Activated CD4-positive, alpha-beta T cell treated with anti-CD3 and anti-CD28 coated beads, Interleukin-2, amount 50 U/mL, for 1 hour (primary cell): Measurements from ENCODE around the gene ADARB1.

Source experiments
- DNase-seq: peaks from one replicate; pipeline ENCODE4 v3.0.0-alpha.2; 2020

Gene ADARB1

DNA sequence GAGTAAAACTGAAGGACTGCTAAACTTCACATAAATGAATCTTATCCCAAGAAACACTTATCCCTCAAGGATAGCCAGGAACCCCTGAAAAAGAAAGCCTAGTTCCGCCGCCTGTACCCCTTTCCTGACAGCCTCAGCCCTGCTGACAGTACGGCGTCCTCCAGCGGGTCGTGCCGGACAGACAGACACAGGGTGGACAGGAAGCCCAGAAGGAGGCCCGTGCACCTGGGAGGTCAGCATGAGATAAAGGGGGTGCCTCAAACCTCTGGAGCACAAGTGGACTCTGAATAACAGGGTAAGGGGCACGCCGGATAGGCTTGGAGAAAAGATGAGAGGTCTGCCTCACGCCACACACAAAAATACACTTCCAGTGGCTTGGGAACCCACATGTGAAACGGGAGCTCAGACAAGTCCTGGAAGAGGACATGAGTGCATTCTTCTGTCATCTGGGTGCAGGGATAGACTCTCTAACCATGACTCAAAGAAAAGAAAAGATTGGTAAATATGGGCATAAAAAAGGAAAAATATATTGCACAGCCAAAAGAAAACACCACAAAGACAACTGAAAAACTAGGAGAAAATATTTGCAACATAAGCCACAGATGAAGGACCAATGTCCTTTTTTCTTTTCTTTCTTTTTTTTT is 17.3 kb upstream of the ADARB1 start:
- DNase-seq: no peak

DNA sequence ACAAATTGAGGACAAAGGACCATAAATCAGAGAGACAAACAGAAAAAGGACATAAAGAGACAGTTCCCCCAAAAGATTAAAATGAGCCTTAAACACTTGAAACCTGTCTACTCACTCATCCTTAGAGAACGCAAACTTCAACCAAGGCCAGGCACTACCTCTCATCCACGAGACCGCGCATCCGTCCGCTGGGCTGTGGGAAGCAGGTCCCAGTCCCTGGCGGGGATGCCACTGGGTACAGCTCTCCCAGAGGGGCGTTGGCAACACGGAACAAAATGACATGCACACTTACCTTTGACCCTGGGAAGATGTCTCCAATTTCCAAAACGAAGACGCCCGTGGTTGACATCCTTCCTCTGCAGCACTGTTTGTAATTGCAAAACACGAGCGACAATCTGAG is 16.5 kb upstream of the ADARB1 start:
- no peak for DNase-seq

DNA sequence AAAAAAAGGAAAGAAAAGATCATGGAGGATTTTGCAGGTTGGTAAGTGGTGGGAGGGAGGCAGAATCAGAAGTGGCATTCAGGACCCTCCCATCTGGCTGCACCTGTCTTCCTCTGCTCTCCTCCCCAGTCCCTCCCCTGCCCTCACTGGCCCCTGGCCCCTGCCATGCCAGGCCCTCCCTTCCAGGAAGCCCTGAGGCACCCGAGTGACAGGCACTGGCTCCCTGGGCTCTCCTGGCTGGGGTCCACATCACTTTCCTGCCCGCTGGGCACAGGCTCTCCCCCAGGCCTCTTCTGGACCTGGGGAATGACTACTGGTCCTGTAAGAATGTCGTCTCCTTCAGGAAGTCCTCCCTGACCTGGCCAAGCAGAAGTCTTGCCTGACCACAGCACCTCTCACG is 15.3 kb upstream of the ADARB1 start:
- DNase-seq: no peak

DNA sequence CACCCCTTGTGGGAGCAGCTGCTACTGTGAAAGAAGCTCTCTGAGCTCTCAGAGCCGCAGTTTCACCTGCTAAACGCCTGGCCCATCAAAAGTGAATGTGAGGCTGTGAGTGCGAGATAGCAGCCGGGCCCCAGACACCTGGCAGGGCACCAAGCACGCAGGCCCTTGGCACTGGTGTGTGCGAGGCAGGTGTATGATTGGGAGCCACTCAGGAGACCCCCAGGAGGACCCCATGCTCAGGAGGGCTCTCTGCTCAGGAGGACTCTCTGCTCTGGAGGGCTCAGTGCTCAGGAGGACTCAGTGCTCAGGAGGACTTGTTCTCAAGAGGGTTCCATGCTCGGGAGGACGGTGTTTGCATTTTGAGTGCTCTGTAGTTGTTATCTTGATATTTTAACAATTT is 14.3 kb upstream of the ADARB1 start:
- DNase-seq: no peak

DNA sequence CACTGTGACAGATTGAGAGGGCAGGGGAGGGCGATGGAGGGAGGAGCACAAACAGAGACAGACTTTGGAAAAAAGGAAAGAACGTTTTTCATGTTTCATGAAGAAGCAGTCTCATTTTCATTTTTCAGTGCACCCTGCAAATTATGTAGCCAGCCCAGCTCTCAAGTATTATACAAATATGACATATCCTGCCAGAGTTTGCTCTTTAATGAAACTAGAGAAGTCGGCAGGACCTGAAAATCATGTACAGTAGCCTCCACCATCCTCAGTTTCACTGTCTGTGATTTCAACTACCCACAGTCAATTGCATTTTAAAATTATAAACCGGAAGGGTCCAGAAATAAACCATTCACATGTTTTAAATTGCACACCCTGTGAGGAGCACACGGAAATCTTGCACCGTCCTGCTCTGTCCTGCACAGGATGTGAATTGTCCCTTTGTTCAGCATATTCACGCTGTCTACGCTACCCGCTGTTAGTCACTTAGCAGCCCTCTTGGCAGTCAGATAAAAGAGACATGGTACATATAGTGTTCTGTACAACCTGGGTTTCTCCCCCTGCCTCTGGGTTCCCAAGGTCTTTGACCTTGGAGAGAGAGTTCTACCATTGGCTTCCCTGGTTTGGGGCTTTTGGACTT is 13.6 kb upstream of the ADARB1 start:
- no peak for DNase-seq

DNA sequence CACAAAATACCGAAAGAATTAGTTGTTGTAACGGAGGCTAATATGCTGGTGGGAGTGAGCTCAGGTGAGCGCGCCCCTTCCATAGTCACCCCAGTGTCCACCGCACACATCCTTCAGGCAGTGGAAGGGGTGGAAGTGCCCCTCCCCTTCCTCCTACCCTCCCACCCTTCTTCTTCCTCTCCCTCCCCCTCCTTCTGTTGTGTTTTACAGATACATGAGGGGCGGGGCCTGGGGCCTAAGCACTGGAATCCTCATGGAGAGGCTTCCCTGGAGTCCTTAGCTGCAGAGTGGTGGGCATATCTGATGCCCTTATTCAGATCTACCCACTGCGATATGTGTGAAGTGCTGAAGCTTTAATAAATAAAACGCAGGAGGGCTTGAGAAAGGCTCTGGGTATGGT is 10.3 kb upstream of the ADARB1 start:
- no peak for DNase-seq

DNA sequence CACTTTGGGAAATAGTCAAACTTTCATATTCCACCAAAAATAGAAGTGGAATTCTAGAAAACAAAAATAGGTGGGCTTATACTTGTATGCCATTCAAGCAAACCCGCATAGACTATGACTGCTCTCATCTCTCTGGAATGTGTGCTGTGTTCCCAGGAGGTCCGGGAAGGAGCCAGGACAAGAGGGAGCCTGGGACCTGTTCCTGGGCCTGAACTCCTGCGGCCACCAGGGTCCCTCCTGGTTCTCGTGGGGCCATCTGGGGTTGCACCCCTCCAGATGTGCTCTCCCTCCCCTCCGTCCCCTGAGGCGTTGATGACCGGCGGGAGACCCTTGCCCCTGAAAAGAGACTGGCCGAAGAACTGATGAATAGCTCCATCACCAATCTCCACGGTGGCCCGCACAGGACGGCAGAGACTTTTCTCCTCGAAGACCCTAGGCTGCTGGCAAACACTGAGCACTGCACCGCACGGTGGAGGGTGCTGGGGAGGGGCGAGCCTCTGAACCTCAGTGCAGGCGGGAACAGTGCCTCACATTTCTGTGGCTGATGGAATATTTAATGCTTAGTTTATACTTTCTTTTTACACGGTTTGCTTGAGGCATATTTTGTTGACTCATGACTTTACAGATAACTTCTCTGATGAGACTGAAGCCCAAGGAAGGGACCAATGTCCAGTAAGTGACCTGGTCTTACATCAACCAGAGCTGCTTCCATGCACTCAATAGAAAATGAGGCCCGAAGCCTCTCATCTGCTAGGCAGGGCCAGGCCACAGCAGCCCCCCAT is 9.6 kb upstream of the ADARB1 start:
- no peak for DNase-seq

DNA sequence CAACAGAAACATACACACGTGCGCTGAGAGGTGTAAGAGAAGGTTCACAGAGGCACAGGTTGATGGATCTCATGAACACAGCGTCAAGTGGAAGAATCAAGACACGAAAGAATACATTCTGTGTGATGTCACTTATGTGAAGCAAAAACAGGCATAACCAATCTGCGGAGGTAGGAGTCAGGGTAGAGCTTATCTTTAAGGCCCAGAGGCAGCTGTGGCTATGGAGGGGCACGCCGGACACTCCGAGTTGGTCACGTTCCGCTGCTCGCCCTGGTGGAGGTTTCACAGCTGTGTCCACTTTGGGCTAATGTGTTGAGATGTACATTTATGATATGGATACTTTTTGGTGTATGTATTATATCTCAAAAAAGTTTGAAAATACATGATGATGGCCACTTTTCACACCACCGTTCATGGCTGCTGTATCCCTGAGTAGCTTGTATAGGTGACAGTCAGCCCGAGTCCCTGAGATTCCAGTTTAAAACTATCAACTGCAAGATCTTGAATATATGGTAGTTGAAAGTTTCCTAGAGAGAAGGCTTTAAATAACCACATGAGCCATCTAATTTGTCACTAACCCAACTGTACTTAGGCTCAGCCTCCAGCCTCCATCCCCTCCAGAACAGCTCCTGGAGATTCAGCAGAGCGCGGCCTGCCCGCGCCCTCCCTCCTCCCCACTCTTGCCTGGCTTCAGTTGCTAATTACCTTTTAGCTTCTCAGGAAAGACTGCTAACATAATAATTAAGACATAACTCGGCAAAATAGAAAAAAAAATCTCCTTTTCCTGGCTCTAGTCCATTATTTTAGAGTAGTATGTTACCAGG is 6.7 kb upstream of the ADARB1 start:
- DNase-seq: no peak

DNA sequence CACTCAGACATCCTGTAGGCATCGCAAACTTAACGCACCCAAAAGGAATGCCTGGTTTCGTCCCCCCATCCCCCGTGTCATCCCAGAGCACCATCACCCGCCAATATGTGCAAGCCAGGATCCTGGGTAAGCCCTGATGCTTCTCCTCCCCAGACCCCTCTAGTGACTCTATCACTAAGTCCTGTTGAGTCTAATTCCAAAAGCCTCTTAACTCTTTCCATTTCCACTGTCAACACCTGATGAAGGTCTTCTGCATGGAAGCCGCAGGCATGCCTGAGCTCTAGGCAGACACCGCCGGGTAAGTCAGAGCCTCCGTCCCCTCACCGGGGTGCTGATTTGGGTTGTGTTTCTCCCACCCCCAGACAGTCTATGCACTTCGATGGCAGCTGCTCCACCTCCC is 5.3 kb upstream of the ADARB1 start:
- no peak for DNase-seq

DNA sequence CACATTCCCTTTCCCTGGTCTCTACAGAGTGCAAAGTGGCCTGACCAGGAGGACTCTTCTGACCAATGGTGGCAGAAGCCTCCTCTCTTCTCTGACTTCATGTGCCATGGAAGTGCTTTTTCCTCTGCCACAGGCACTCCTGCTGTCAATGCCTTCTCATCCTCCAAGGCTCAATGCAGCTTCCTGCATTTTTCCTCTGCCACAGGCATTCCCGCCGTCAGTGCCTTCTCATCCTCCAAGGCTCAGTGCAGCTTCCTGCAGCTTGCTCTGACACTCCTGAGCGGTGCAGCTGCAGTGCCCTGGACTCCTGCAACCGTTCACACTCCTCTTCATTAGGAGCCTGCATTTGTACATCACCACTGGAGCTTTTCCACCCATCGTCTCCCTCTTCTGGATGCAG is 4.7 kb upstream of the ADARB1 start:
- no peak for DNase-seq

DNA sequence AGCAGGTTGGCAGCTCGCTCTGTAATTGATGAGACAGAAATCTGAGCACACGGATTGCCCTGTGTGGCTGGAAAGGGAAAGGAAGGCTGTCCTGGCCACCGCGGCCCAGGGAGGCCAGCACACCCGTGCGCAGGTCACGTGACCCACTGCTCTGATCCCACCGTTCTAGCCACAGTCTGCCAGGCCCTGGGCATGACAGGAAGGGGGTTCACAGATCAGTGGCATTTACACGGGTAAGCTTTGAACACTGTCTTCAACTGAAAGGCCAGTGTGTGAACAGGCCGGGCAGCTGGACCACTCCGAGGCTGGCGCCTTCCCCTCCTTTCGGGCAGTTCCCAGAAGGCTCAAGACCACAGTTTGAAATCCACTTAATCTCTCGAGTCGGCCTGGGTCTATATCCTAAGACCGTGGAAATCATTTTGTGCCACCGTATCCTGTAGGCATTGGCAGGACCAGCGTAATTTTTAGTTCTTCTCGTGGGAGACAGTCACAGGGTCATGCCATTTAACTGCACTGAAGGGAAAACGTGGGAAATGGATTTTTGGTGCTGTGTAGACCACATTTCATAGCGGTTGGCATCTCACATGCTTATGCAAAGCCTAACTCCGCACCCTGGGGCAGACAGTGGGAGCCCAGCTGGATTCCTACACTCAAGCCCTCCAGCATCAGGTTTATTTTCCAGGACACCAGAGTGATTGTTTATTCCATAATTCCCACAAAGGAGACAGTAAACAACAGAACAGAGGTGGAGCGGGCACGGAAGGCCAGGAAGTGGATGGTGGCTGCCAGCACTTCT is 3.1 kb upstream of the ADARB1 start:
- DNase-seq: no peak

DNA sequence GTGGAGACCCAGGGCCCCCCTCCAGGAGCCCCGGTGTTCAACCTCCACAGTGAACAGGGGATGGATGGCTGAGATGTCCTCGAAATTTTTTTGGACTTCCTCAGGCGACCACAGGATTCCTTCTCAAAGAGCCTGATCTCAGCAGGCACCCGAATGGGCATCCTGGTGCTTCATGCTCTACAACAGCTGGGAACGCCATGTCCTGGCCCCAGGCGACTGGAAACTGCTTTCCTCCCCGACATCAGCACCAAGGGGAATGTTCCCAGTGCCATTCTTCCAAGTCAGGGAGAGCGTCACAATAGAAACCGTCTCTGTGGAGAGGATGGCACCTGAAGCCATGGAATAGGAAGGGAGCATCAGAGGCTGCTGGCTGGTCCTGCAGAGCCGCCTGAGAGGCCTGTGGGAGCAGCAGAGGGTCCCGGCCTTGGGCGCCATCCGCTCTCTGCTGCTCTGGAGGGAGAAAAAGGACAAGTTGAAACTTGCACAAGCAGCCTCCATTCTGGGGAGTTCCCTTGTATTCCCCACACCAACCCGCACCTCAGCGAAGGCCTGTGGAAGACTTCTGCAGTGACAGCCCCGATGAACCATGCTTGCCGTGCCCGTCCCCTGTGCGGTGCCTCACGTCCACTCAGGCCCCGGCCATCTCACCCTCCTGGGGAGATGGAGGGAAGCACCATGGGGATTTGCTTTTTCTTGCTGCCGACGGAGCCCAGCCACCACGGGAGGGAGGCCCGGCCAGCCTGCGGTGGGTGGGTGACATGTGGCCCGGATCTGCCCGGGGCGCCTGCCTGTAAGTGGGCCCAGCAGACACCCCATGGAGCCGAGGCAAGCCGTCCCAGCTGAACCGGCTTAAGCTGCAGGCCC is 2.3 kb upstream of the ADARB1 start:
- DNase-seq: no peak

DNA sequence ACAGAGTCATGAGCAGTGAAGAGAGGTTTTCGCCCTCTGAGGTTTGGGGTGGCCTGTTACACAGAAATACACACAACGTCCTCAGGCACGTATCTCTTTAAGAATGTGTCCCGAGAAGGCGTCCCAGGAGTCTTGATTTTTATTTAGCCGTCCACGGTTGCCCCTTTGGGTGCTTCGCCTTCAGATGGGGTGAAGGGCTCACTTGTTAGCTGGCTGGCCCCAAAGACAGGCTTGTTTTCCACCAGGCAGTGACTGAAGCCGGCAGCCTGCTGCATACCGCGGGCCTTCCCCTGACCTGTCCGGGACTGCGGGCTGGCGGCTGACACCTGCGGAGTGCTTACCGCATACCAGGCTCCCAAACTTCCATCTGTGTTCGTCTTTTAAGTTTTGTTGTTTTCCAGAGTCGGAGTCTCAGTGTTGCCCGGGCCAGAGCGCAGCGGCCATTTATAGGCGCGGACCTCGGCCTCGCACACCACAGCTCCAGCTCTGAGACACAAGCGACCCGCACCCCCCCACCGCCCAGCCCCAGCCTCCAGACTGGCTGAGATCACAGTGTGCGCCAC is 1.6 kb upstream of the ADARB1 start:
- no peak for DNase-seq

DNA sequence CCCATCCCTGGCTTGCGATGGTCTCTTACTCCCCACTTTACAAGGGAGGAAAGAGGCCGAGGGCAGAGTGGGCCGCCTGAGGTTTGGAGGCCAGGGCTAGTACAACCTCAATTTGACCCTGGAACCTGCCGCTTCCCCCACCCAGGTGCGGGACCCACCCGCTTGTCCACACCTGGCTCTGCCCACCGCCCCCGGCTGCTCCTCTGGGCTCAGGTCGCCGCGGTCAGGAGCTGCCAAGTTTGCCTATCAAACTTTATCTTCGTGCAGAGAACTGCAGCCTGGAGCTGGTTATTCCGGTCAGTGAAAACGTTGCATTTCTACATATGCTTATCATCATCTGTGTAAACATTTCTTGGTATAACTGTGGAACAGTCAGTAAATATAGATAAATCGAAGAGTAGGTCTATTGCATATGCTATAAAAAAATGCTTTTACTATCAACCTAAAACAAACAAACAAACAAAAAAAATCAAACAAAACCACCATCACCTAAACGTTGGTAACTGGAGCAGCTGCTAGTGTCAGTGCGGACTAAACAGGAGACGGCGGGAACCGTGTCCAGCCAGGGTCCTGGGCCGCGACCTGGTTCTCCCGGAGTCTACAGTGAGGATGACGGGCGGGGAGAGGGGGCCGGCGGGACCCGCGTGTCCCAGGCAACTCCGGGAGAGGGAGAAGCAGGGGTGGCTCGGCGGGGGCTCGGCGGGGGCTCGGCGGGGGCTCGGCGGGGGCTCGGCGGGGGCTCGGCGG is 906 bp upstream of the ADARB1 start:
- no peak for DNase-seq

DNA sequence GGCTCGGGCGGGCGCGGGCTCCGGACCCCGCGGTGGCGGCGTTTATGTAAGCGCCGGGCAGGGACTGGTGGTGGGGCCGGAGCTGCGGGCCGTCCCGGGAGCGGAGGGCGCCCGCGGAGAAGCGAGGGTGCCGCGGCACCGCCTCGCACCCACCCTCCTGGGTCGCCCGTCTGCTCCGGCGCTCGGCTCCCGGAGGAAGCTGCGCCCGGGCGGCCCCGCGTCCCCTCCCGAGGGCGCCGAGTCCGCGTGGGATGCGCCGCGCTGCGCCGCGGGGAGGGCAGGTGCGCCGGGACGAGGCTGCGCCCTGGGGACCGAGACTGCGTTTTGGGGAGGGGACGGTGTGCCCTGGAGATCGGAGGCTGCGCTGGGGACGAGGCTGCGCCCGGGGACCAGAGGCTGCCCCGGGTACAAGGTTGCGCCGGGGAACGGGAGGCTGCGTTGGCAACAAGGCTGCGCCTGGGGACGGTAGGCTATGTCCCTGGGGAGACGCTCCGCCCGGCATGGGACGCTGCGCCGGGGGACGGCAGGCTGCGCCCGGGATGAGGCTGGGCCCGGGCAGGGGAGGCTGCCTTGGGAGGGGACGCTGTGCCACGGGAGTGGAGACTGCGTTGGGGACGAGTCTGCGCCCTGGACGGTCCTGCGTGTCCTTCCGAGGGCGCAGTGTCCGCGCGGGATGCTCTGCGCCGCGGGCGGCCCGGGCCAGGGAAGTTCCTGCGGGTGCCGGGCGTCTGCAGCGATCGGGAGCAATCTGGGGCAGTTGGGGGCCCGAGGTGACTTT is 627 bp downstream of the ADARB1 start:
- no peak for DNase-seq

DNA sequence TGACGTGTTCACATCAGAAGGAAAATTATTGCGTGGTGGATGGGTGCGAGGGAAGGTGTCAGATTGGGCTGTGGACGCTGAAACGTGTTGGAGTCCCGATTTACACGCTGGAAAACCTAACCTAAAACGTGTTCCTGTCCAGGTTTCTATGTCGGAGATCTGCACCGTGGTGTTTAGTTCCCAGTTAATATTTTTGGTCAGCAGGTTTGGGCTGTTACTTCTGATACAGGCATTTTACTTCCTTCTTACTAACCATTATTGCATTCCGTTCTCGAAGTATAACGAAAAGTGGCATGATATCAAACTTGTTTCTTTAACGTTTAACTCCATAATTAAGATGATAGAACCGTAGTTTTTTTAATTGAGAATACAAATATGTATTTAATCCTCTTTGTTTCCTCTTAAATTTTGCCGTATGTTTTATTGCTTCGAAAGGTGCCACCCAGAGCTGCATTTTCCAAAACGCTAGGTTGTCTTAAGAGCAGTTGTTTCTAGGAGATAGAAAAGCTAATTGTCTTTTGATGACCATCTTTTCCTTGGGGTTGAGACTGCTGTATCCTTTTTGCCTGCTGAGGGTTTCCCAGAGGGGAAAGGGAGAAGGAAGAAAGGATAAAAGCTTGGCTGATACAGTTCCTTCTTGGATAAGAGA is 1.3 kb downstream of the ADARB1 start:
- no peak for DNase-seq

DNA sequence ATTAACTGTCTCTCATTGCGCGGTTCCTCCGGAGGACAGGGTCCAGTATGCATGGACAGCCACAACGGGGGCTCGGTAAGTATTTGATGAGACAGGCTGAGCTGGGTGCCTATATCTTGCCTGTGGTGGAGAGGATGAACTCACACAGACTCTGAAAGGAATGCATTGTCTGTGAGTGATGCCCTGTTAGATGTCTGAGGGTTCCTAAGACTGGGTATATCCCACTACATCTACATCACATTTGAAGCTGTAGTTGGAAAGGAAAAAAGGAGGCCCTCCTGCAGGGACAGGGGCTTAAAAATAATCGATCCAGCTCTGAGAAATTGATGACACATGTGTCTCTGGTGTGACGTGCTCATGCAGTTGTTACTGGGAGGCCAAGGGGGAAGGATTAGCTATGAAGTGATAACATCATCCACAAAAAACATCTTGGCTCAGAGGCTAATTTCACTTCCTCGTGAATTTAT is 1.9 kb downstream of the ADARB1 start:
- no peak for DNase-seq

DNA sequence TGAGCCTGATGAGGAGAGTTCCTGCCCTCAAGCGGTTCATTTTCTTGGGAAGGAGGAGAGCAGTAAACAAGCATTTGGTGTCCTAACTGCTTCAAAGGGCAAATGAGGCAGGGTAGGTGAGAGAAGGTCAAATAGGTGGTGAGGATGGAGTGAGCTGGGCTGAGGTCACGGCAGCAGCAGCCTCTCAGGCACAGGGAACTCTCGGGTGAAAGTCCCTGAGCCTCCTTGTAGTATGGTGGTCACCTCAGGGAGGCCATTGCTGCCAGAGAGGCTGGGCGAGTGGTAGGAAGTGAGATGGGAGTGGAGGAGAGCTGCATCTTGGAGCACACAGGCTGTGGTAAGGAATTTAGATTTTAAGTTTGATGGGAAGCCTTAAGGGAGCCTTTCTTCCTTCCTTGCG is 4.0 kb downstream of the ADARB1 start:
- no peak for DNase-seq

DNA sequence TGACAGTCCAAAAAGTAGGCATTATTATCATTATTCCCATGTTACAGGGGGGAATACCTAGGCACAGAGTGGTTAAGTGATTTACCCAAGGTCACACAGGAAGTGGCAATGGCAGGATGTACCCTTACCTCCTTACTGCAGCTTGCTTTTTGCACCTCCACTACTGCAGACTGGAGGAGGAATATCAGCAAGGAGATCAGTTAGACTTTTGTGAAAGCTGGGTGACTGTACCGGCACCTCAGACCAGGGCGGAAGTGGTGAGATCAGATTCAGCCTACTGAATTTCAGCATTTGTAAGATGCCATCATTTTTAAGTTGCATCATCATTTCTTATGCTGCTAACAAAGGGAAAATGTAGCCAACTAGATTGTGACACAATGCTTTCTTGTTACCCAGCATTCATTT is 4.5 kb downstream of the ADARB1 start:
- peak; percentile 65 for DNase-seq
